NCI-H345 treated with DMSO at 0.1 percent for 48 hours (cell line): ENCODE results near the gene PLD5.
"Not testable (repeated sequence)": the region's sequence is repeated elsewhere in the genome, so short reads cannot be mapped to it uniquely, and the experiment has no call there.

Experiments
- DNase-seq: peaks from one replicate; lab custom pipeline; 2025; ENCODE audit not compliant: unreplicated experiment; lab: John Stamatoyannopoulos, UW

Gene PLD5

GRCh38 chr1:242427519-242427918 lies 97.0 kb downstream of the PLD5 start:
- no peak for DNase-seq

GRCh38 chr1:242426271-242426905 lies 98.1 kb downstream of the PLD5 start:
- DNase-seq: no peak

GRCh38 chr1:242425232-242425631 lies 99.3 kb downstream of the PLD5 start:
- no peak for DNase-seq

GRCh38 chr1:242416657-242417056 lies 107.8 kb downstream of the PLD5 start:
- no peak for DNase-seq

GRCh38 chr1:242412921-242413320 lies 111.6 kb downstream of the PLD5 start:
- no peak for DNase-seq

GRCh38 chr1:242411901-242412300 lies 112.6 kb downstream of the PLD5 start:
- no peak for DNase-seq

- no peak for DNase-seq
Measured at GRCh38 chr1:242405947-242406346, 118.5 kb downstream of the PLD5 start.

GRCh38 chr1:242404296-242404695 lies 120.2 kb downstream of the PLD5 start:
- no peak for DNase-seq

- no peak for DNase-seq
Measured at GRCh38 chr1:242402956-242403355, 121.5 kb downstream of the PLD5 start.

GRCh38 chr1:242401937-242402336 lies 122.6 kb downstream of the PLD5 start:
- DNase-seq: no peak

- DNase-seq: no peak
Measured at GRCh38 chr1:242398351-242398750, 126.1 kb downstream of the PLD5 start.

GRCh38 chr1:242391896-242392295 lies 132.6 kb downstream of the PLD5 start:
- no peak for DNase-seq

- DNase-seq: not testable (repeated sequence)
Measured at GRCh38 chr1:242376121-242376520, 148.4 kb downstream of the PLD5 start.

GRCh38 chr1:242350446-242350845 lies 174.1 kb downstream of the PLD5 start:
- not testable (repeated sequence) for DNase-seq

GRCh38 chr1:242349636-242350035 lies 174.9 kb downstream of the PLD5 start:
- DNase-seq: no peak

- DNase-seq: not testable (repeated sequence)
Measured at GRCh38 chr1:242330865-242331264, 193.6 kb downstream of the PLD5 start.

- not testable (repeated sequence) for DNase-seq
Measured at GRCh38 chr1:242327381-242327780, 197.1 kb downstream of the PLD5 start.

GRCh38 chr1:242321981-242322380 lies 202.5 kb downstream of the PLD5 start:
- not testable (repeated sequence) for DNase-seq

- DNase-seq: no peak
Measured at GRCh38 chr1:242318140-242318539, 206.4 kb downstream of the PLD5 start.

GRCh38 chr1:242314865-242315264 lies 209.6 kb downstream of the PLD5 start:
- DNase-seq: not testable (repeated sequence)

- DNase-seq: not testable (repeated sequence)
Measured at GRCh38 chr1:242314085-242314649, 210.3 kb downstream of the PLD5 start.

GRCh38 chr1:242308681-242309080 lies 215.8 kb downstream of the PLD5 start:
- DNase-seq: not testable (repeated sequence)

- DNase-seq: not testable (repeated sequence)
Measured at GRCh38 chr1:242293781-242294180, 230.7 kb downstream of the PLD5 start.
